GM18505 (cell line): ENCODE data around the gene GRK5.

Experiments used
- ATAC-seq: cut with Tn5 transposase; IDR thresholded peaks from one replicate; pipeline ENCODE4 v1.9.1; 2021; ENCODE audit not compliant: unreplicated experiment
- POLR2A ChIP-seq: IDR thresholded peaks from 4 replicates; pipeline ENCODE4 v1.6.1; 2011; ENCODE audit warnings: borderline replicate concordance; ENCODE audit not compliant: insufficient read depth, insufficient read length; ENCODE audit errors: extremely low read depth

GRK5 gene

DNA sequence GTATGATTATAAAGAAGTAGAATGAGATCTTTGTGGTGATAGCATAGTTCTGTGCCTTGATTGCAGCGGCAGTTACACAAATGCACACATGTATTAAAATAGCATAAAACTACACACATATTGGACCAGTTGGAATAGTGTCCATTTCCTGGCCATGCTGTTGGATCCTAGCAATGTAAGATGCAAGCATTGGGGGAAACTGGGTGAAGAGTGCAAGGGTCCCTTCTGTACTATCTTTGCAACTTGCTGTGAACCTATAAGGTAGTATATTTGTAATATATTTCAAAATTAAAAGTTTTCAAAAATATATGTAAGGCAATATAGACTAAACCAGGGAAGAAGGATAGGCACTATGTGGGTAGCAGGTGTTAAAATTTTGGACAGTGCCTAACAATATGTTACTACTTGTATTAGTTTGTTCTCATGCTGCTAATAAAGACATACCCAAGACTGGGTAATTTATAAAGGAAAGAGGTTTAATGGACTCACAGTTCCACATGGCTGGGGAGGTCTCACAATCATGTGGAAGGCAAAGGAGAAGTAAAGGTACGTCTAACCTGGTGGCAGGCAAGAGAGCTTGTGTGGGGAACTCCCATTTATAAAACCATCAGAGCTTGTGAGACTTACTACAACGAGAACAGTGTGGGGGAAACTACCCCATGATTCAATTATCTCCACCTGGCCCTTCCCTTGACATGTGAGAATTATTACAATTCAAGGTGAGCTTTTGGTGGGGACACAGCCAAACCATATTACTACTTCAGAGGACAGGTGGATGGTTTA, 263.7 kb downstream of the GRK5 start:
- no peak for TF ChIP-seq POLR2A
- no peak for ATAC-seq

DNA sequence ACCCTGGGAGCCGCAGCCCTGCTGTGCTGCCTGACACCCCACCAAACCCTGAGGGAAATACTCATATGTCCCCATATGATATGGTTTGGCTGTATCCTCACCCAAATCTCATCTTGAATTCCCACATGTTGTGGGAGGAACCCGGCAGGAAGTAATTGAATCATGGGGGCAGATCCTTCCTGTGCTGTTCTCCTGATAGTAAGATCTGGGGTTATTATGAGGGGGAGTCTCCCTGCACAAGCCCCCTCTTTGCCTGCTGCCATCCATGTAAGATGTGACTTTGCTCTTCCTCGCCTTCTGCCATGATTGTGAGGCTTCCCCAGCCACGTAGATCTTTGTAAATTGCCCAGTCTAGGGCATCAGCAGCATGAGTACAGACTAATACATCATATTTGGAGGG, 266.4 kb downstream of the GRK5 start:
- ATAC-seq: no peak
- TF ChIP-seq POLR2A: no peak

DNA sequence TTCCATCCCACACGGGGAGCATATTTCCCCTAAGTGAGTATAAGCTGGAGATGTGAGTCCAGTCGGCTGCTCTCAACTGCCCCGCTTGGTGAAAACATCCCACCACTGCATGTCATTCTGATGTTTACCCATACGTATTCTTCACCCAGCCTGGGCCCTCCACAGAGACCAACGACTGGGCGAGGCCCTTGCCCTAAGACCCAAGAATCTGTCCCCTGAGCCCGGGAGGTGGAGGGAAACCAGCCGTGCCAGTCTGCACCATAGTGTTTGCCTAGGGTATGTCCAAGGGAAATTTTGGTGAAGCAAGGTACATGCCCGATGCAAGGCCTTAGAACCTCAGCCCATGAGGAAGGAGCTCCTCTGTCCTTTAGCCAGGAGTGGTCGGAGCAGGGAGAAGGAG, 267.2 kb downstream of the GRK5 start:
- TF ChIP-seq POLR2A: no peak
- ATAC-seq: no peak

DNA sequence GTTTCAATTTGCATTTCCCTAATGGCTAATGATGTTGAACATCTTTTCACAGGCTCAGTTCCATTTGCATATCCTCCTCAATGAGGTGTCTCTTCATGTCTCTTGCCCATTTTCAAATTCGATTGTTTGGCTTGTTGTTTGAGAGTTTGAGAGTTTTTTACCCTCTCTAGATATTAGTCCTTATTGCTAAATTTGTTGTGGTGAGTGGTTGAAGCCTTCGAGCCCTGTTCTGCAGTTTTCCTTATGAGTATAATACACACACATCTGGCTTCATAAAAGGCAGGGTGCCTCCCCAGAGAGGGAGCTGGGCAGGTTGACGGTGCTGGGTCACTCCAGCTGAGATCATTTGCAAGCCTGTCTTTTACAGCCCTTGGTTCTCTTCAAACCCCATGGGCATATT, 270.1 kb downstream of the GRK5 start:
- TF ChIP-seq POLR2A: no peak
- ATAC-seq: no peak

DNA sequence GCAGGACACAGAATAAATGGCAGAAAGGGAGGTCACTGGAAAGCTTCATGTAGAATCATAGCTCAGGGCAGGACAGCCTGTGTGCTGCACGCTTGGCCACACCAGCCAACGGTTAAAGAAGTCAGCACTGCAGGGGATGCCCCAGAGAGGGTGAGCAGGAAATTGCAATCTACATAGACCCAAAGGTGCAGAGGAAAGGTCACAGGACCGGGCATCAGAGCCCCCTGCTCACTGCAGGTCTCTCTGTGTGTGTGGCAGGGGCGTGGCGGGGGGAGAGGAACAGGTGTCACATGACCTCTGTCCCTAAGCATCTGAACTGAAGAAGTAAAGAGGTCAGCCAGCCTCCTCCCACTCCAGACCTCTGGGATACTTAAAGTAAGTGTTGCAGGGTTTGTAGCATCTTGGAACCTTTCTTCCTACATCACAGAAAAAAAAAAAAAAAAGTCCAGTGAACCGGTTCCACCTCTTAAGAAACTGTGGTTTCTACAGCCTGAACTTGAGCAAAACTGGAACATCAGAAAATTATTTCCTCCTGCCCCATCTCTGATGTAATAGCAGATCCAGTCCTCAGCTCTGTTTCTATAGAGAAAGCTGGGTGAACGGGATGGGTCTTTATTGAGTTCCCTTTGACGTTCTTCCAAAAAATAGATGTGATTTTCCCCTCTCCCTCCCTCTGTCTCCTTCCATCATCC, 270.9 kb downstream of the GRK5 start:
- ATAC-seq: peak; percentile 82
- TF ChIP-seq POLR2A: no peak

DNA sequence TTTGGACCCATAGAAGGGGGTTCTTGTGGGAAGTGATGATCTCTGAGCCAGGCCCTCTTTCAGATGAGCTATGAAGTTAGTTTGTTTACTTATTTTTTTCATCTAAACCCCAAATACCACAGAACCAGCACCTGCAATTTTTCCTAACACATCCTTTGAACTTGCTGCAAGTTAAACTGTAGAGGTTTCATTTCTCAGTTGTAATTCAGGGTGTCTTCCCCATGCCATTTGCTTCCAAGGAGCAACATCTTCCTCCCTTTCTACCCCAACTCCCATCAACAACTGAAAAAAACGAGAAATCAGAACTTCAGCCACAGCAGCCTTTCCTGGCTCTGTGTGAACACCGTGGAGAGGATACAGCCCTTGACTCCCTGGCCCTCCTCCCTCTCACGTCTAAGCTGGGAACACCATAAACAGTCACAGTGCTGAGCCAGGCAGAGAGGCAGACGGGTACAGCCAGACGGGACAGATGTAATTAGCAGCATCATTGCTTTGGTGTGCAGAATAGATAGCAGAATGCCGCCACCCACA, 271.5 kb downstream of the GRK5 start:
- ATAC-seq: peak; percentile 4

DNA sequence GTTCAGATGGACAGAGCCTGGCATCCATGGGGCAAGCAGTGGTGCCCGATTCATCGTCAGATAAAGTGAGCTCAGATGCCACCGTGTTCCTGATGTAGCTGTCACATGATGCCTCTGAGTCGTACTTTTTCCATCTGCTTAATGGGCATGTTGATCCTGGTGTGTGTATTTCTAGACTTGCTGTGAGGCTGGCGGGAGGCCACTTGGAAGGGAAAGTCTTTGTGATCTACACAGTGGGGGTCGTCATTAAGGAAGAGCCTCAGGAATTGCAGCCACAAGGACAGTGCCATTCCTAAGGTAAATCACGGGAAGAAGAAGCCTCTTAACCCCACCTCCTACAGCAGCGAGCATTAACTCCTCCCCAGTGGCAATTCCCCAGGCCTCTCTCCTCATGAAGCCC, 272.2 kb downstream of the GRK5 start:
- TF ChIP-seq POLR2A: no peak
- no peak for ATAC-seq

More for the DNA sequence above, 271.5 kb downstream of the GRK5 start:
- TF ChIP-seq POLR2A: no peak

DNA sequence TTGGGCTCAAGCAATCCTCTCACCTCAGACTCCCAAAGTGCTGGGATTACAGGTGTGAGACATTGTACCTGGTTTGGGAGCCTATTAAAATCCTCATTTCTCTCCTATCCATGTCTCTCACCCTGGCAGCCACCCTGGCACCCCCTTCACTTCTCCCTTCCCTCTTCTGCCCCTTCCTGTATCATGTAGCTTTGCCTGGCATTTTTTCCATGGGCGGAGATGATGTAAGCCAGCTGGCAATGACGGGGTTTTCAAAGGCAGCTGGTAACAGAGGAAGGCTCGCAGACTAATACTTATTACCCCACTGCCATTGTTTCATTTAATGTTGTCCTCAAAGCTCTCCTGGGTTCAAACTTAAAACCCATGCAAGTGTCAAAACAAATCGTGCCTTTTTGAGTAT, 273.3 kb downstream of the GRK5 start:
- no peak for ATAC-seq
- no peak for TF ChIP-seq POLR2A

DNA sequence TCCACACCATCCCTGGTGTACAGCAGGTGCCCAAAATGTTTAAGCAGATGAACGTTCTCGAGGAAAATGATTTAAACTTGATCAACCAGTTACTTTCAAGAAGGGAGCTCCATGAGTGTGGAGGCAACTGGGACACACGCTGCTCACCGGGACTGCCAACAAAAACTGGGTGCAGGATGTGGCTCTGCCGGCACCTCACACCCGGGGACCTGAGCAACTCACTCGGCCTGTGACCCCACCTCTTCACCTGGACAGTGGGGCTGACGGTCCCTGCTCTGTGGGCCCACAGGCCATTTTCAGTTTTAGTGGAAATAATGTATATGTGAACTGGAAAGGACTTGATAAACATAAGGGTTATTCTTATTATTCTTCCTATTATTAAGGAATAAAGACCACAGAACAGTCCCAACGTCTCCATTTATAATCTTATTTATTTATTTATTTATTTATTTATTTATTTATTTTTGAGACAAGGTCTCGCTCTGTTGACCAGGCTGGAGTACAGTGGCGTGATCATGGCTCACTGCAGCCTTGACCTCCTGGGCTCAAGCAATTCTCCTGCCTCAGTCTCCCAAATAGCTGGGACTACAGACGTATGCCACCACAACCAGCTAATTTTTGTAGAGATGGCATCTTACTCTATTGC, 274.5 kb downstream of the GRK5 start:
- ATAC-seq: no peak
- TF ChIP-seq POLR2A: no peak

DNA sequence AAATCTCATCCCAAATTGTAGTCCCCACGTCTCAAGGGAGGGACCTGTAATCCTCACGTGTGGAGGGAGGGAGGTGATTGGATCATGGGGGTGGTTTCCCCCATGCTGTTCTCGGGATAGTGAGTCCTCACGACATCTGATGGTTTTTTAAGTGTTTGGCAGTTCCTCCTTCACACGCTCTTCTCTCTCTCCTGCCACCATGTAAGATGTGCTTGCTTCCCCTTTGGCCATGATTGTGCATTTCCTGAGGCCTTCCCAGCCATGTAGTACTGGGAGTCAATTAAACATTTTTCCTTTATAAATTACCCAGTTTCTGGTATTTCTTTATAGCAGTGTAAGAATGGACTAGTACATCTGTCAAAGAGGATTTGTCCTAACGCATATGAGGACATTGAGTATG, 275.6 kb downstream of the GRK5 start:
- no peak for ATAC-seq
- no peak for TF ChIP-seq POLR2A

DNA sequence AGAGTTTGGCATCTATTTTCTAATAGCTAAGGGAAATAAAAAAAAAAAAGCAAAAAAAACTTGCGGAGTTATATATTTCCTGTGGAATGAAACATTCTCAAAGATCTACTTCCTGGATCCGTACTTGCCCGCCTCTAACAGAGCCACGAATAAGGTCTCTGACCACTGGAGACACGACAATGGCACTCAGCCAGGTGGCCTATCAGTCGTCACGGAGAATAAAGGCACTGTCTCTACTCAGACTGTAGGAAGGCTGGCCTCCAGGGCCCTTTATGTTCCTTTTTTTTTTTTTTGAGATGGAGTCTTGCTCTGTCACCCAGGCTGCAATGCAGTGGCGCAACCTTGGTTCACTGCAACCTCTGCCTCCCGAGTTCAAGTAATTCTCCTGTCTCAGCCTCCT, 276.5 kb downstream of the GRK5 start:
- TF ChIP-seq POLR2A: no peak
- ATAC-seq: no peak

DNA sequence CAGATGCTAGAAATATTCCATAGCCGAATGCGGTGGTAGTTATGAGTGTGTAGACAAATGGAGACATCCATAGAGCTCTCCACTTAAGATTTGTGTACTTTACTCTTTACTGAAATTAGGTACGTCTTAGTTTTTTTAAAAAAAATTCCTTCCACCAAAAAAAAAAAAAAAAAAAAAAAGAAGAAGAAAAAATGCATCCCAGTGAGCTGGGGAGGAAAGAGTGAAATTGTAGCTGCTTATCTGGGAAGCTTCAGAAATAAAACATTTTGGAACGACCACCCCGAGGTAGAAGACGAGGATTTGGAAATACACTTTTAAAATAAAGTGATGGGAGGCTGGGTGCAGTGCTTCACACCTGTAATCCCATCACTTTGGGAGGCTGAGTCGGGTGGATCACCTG, 281.3 kb downstream of the GRK5 start:
- no peak for TF ChIP-seq POLR2A
- ATAC-seq: no peak

DNA sequence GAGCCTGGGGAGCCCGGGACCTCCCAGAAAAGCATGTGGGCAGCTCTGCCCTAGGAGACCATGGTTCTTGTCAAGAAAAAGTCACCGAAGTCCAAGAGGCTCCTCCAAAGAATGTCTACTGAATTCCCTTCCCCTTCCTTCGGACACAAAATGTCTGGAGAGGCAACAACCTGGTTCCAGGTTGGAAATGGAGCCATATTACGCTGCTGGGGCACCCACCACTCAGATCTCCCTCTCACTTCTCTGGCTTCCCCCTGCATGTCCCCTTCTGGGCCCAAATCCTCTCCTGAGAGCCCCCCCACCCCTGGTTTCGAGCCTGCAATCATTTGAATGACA, 282.6 kb downstream of the GRK5 start:
- no peak for ATAC-seq
- no peak for TF ChIP-seq POLR2A
